Measurements from ENCODE around the gene RPP38.
A peak's percentile ranks its signal among the peaks of the same experiment; 100 is the strongest.

RPP38 gene

DNA sequence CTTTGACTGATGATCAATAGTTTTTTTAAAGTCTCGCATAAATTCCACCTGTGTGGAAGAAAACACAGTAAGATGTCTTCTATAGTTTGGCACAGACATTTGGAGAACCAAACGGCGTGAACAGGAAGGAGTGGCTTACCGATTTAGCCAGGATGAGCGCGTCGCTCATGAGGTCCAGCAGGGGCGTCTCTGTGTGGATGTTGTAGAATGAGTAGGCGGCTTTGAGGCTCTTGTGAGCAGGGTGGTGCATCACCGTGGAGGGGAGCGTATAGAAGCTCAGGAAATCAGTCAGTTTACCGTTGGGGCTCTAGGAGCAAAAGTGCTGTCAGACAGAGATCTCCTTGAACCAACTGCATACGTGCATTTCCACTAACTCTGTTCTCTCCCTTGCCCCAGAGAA lies 15.5 kb downstream of the RPP38 start:
- no peak for DNase-seq (ENCODE audit: low spot score)

DNA sequence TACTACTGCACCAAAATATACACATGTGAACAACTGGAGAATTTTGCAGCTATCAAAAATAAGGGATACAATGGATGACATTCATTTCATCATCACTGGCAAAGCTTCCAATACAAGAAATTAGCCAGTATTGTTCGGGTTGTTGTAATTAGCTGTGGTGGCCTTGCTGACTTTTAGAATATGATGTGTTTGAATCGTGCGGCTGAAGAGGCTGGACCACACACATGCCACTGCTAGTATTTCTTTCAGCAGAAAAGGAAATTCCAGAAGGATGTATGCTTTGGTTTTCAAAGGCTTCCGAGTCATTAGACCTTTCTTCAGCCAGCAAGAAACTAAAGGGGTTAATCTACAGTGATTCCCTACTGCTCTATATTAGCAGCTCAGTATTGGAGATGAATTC lies 16.6 kb downstream of the RPP38 start:
- DNase-seq (ENCODE audit: low spot score) = no peak

DNA sequence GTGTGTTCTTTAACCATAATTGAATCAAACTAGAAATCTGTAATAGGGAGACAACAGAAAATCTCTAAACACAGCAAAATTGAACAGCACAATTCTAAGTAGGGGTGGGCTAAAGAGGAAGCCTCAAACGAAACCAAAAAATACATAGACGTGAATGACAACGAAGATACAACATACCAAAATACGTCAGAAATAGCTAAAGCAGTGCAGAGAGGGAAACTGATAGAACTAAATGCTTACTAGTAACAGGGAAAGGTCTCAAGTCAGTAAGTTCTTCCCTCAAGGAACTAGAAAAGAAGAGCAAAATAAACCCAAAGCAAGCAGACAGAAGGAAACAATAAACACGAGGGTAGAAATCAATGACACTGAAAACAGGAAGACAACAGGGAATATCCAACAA lies 19.1 kb downstream of the RPP38 start:
- no peak for DNase-seq (ENCODE audit: low spot score)

- DNase-seq (ENCODE audit: low spot score) = no peak
These were observed 21.5 kb downstream of the RPP38 start for GRCh38 chr10:15118615-15119014.

GRCh38 chr10:15120523-15120922 lies 23.4 kb downstream of the RPP38 start:
- DNase-seq (ENCODE audit: low spot score) = peak; percentile 58

DNA sequence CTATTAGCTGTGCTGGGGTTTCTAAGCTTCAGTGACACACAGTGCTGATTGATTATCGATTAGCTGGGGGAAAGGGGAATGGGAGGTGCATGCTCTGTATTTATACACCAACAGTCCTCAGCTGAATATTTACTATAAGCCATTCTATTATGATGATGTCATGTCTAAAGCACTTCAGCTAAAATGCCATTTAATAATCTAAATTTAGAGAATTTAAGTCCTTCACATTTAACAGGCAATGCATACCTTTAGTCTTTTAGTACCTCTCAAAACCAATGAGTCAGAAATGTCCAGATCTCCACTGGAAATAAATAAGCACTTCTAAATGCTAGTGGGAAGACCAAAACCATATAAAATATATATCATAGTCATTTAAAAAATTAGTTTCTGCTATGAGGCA lies 24.6 kb downstream of the RPP38 start:
- DNase-seq (ENCODE audit: low spot score) = no peak

- no peak for DNase-seq (ENCODE audit: low spot score)
These were observed 25.4 kb downstream of the RPP38 start for GRCh38 chr10:15122477-15123030.

GRCh38 chr10:15123749-15124184 lies 26.6 kb downstream of the RPP38 start:
- peak; percentile 30 for DNase-seq (ENCODE audit: low spot score)

GRCh38 chr10:15124190-15124589 lies 27.0 kb downstream of the RPP38 start:
- no peak for DNase-seq (ENCODE audit: low spot score)

DNA sequence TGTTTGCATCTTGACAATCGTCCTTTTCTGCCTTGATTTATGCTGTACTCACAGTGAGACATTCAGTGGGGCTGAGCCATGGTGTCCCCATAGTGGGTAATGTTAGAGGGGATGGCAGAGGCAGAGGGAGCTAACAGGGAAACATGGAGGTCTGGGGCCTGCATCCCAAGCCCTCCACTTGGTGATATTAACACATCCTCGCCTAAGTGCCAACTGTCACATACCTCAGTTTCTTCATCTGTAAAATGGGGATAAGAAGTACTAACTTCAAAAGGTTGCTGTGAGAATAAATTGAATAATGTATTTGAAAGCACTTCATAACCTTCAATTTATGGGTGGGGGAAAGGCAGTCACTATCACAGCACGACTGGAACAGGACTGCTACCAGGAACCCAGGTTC lies 27.8 kb downstream of the RPP38 start:
- DNase-seq (ENCODE audit: low spot score) = no peak

GRCh38 chr10:15131330-15131729 lies 34.2 kb downstream of the RPP38 start:
- DNase-seq (ENCODE audit: low spot score) = no peak

DNA sequence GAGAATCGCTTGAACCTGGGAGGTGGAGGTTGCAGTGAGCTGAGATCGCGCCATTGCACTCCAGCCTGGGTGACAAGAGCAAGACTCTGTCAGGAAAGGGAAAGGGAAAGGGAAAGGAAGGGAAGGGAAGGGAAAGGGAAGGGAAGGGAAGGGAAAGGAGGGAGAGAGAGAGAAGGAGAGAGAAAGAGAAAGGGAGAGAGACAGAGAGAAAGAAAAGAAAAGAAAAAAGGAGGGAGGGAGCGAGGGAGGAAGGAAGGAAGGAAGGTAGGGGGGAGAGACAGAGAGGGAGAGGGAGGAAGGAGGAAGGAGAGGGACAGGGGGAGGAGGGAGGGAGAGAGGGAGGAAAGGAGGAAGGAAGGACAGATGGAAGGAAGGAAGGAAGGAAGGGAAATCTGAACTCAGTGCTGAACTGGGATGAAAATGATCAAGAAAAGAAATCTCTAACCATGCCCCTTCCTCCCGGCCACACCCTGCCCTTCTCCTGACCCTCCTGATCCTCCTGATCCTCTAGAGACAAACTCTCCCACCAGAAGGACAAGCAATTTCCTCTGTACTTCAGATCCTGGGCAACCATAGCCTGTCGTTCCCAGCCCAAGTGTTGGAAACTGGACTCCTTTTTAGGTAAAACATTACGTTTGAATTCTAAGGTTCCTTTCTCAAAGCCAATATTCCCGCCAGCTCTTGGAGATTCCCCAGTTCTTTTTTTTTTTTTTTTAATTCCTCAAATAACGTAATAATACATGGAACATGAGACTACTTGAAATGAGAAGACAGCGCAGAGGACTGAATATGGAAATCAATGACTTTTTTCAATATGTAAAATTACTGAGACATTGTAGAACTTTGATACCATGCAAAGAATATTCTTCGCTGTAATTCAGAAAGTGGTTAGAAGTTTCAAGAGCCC lies 39.2 kb downstream of the RPP38 start:
- no peak for DNase-seq (ENCODE audit: low spot score)

GRCh38 chr10:15137036-15137359 lies 39.8 kb downstream of the RPP38 start:
- no peak for DNase-seq (ENCODE audit: low spot score)

GRCh38 chr10:15137636-15138035 lies 40.5 kb downstream of the RPP38 start:
- DNase-seq (ENCODE audit: low spot score) = peak; percentile 33

- DNase-seq (ENCODE audit: low spot score) = no peak
These were observed 43.5 kb downstream of the RPP38 start for GRCh38 chr10:15140698-15141097.

DNA sequence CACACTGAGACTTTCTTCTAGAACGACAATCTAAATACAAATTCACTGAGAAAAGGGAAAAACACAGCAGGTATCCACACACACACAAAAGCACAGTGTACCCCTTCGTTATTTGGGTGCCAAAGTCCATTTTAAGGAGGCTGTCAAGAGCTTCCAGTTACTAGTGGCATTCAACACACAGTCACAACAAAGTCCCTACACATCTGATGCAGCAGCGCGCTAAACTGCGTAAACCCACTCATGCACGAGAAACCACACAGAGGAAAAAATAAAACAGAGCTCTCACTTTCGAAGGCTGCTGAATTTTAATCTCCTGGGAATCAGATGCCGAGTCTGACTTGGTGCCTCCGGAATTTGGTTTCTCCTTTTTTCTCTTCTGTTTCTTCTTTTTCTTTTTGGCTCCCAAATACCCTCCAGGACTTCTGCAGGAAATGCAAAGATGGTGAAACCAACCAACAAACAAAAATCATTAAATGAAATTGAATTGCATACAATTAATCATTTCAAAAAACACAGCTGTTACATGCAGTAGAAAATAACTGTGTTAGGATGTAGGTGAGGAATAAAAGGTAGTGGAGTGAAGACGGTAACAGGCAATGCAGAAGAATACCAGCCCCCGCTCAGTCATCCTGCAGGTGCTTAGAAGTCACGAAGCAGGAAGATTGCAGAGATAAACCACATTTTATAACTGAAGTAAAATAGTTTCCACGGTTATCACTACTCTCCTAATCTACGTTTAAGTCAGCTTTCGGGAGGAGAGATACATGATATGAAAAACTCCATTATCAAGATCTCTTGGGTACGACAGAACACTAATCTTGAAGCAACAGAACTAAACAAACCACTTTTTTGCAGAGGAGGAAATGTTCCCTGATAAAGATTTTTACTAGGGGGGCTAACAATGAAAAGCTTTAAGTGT lies 44.2 kb downstream of the RPP38 start:
- DNase-seq (ENCODE audit: low spot score) = no peak

GRCh38 chr10:15144788-15145187 lies 47.6 kb downstream of the RPP38 start:
- no peak for DNase-seq (ENCODE audit: low spot score)

DNA sequence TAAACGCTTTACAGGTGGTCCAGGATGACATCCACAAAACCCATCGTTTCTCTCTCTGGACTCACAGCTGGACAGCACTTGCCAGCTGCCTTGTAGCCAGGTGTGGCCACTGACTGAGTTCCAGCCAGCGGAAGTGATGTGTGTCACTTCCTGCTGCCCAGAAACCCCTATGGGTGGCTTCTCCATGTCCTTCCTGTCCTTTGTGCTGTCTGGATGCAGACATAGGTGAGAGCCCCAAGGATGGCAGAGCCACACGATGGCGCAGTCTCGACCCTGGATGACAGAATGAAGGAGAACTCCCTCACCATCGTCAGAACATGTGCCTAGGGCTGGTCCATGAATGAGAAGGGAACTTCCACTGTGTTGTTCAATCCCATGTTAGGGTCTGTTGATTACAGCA lies 49.2 kb downstream of the RPP38 start:
- no peak for DNase-seq (ENCODE audit: low spot score)

- DNase-seq (ENCODE audit: low spot score) = no peak
These were observed 50.6 kb downstream of the RPP38 start for GRCh38 chr10:15147594-15148392.

- DNase-seq (ENCODE audit: low spot score) = no peak
These were observed 52.1 kb downstream of the RPP38 start for GRCh38 chr10:15149042-15149771.

DNA sequence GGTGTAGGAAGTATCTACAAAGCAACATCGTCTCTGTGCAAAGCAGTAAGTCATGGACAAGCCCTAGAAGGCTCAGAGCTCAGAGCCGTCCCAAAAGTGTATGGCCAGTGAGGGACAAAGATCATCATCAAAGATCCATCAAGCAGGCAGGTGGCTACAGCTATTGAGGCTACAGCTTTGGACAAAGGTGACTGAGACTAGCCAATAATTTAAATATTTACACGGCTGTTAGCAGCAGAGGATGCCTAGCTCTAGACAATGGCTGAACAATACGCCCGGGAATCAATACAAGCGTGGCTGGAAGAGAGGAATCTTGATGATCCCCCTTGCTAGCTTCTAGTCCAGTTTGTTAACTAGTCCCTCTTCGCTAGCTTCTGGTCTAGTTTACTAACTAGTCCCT lies 53.4 kb downstream of the RPP38 start:
- DNase-seq (ENCODE audit: low spot score) = no peak

Data from AG20443 (cell line).